ENCODE measurements around the gene ZNF609. TPM values are rescaled to one million over a fixed set of nuclear protein-coding genes. Genes with fewer than 3 reads are reported as not detected.

ZNF609 gene
- total and polyA plus RNA-seq, 2 of the 13 experiments (the other 11 are each of a cell fraction or from before 2014, with no cell fraction given), result 8.9 to 9.9 TPM

DNA sequence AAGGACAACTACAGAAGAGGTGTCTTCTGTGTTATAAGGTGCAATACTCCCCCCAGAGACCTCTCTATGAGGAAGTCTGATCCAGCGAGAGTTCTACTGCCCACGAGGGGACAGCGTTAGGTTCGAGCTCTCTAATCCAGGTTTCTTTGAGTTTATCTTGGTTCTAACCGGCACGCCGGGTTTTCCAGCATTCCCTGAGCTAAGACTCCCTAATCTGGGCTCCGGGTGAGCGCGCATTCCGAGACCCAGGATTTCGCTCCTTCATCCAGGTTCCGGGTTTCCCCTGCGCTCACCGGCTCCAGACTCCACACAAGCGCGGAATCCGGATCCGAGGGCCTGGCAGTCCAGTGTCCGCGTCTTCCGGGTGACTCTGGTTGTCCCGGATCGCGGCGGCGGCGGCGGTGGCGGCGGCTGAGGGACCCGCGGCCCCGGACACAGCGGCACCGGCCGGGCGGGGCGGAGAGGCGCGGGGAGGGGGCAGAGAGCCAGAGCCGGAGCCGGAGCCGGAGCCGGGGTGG lies at the start of gene ZNF609 (continued):
- TF ChIP-seq, protein P1, sequence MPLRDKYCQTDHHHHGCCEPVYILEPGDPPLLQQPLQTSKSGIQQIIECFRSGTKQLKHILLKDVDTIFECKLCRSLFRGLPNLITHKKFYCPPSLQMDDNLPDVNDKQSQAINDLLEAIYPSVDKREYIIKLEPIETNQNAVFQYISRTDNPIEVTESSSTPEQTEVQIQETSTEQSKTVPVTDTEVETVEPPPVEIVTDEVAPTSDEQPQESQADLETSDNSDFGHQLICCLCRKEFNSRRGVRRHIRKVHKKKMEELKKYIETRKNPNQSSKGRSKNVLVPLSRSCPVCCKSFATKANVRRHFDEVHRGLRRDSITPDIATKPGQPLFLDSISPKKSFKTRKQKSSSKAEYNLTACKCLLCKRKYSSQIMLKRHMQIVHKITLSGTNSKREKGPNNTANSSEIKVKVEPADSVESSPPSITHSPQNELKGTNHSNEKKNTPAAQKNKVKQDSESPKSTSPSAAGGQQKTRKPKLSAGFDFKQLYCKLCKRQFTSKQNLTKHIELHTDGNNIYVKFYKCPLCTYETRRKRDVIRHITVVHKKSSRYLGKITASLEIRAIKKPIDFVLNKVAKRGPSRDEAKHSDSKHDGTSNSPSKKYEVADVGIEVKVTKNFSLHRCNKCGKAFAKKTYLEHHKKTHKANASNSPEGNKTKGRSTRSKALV (CRISPR knock-in tag; IDR thresholded peaks at IDR 0.05), result peak; percentile 28; the same call in 1 of the 2 replicates
- TF ChIP-seq, protein P2, sequence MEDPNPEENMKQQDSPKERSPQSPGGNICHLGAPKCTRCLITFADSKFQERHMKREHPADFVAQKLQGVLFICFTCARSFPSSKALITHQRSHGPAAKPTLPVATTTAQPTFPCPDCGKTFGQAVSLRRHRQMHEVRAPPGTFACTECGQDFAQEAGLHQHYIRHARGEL (CRISPR knock-in tag; IDR thresholded peaks at IDR 0.05), result no peak
- TF ChIP-seq NFE2 (CRISPR knock-in tag; IDR thresholded peaks at IDR 0.05) (no peak), RAD21 (CRISPR knock-in tag; IDR thresholded peaks at IDR 0.05) (peak; percentile 66), EZH2 (conservative IDR thresholded peaks at IDR 0.05; ENCODE audit: low read depth, low read length) (no peak), NR3C1 (CRISPR knock-in tag; IDR thresholded peaks at IDR 0.05) (no peak), ZBTB38 (CRISPR knock-in tag; IDR thresholded peaks at IDR 0.05) (peak; percentile 39; the same call in 1 of the 2 replicates), ZNF431 (CRISPR knock-in tag; IDR thresholded peaks at IDR 0.05; ENCODE audit: borderline replicate concordance, low read depth) (0 out of 2 replicates have a peak, but pooled peaks have one; percentile 34), ZFP41 (CRISPR knock-in tag; IDR thresholded peaks at IDR 0.05; ENCODE audit: borderline replicate concordance) (no peak), RBM39 (IDR thresholded peaks at IDR 0.05; ENCODE audit: low read depth, low read length, poor library complexity, severe bottlenecking) (peak; percentile 72), CREM (IDR thresholded peaks at IDR 0.05) (no peak), CREM (CRISPR knock-in tag; IDR thresholded peaks at IDR 0.05) (no peak), JDP2 (CRISPR knock-in tag; IDR thresholded peaks at IDR 0.05; ENCODE audit: borderline replicate concordance) (no peak), ZNF160 (CRISPR knock-in tag; IDR thresholded peaks at IDR 0.05) (no peak; the same call in 1 of the 2 replicates)
- TF ChIP-seq, protein P3, sequence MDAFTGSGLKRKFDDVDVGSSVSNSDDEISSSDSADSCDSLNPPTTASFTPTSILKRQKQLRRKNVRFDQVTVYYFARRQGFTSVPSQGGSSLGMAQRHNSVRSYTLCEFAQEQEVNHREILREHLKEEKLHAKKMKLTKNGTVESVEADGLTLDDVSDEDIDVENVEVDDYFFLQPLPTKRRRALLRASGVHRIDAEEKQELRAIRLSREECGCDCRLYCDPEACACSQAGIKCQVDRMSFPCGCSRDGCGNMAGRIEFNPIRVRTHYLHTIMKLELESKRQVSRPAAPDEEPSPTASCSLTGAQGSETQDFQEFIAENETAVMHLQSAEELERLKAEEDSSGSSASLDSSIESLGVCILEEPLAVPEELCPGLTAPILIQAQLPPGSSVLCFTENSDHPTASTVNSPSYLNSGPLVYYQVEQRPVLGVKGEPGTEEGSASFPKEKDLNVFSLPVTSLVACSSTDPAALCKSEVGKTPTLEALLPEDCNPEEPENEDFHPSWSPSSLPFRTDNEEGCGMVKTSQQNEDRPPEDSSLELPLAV (CRISPR knock-in tag; conservative IDR thresholded peaks at IDR 0.05; ENCODE audit: low read depth), result no peak
- TF ChIP-seq, protein P4, sequence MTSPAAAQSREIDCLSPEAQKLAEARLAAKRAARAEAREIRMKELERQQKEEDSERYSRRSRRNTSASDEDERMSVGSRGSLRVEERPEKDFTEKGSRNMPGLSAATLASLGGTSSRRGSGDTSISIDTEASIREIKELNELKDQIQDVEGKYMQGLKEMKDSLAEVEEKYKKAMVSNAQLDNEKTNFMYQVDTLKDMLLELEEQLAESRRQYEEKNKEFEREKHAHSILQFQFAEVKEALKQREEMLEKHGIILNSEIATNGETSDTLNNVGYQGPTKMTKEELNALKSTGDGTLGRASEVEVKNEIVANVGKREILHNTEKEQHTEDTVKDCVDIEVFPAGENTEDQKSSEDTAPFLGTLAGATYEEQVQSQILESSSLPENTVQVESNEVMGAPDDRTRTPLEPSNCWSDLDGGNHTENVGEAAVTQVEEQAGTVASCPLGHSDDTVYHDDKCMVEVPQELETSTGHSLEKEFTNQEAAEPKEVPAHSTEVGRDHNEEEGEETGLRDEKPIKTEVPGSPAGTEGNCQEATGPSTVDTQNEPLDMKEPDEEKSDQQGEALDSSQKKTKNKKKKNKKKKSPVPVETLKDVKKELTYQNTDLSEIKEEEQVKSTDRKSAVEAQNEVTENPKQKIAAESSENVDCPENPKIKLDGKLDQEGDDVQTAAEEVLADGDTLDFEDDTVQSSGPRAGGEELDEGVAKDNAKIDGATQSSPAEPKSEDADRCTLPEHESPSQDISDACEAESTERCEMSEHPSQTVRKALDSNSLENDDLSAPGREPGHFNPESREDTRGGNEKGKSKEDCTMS (CRISPR knock-in tag; conservative IDR thresholded peaks at IDR 0.05), result no peak
- TF ChIP-seq, protein P5, sequence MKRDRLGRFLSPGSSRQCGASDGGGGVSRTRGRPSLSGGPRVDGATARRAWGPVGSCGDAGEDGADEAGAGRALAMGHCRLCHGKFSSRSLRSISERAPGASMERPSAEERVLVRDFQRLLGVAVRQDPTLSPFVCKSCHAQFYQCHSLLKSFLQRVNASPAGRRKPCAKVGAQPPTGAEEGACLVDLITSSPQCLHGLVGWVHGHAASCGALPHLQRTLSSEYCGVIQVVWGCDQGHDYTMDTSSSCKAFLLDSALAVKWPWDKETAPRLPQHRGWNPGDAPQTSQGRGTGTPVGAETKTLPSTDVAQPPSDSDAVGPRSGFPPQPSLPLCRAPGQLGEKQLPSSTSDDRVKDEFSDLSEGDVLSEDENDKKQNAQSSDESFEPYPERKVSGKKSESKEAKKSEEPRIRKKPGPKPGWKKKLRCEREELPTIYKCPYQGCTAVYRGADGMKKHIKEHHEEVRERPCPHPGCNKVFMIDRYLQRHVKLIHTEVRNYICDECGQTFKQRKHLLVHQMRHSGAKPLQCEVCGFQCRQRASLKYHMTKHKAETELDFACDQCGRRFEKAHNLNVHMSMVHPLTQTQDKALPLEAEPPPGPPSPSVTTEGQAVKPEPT (CRISPR knock-in tag; IDR thresholded peaks at IDR 0.05; ENCODE audit: low read depth), result no peak
- TF ChIP-seq, protein P6, sequence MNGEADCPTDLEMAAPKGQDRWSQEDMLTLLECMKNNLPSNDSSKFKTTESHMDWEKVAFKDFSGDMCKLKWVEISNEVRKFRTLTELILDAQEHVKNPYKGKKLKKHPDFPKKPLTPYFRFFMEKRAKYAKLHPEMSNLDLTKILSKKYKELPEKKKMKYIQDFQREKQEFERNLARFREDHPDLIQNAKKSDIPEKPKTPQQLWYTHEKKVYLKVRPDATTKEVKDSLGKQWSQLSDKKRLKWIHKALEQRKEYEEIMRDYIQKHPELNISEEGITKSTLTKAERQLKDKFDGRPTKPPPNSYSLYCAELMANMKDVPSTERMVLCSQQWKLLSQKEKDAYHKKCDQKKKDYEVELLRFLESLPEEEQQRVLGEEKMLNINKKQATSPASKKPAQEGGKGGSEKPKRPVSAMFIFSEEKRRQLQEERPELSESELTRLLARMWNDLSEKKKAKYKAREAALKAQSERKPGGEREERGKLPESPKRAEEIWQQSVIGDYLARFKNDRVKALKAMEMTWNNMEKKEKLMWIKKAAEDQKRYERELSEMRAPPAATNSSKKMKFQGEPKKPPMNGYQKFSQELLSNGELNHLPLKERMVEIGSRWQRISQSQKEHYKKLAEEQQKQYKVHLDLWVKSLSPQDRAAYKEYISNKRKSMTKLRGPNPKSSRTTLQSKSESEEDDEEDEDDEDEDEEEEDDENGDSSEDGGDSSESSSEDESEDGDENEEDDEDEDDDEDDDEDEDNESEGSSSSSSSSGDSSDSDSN (CRISPR knock-in tag; IDR thresholded peaks at IDR 0.05), result peak; percentile 70; the same call in 1 of the 2 replicates
